ENCODE results near the gene NDNF. TPM values are rescaled to one million over a fixed set of nuclear protein-coding genes. Genes with fewer than 3 reads are reported as not detected.

Gene NDNF
- total and polyA plus RNA-seq, 2 donors (not counting 3 experiments of a cell fraction or from before 2014, with no cell fraction given), result not detected

GRCh38 chr4:121011138-121011537, 61.2 kb downstream of the NDNF start:
- Histone ChIP-seq H3K4me3 (replicated peaks in 1 of 3; ENCODE audit: insufficient read depth in 1 of 3, low read depth in 1 of 3, low read length in 3 of 3) (no peak overlapping the region), H3K9me1 (replicated peaks; ENCODE audit: control insufficient read depth, extremely low read depth, insufficient read depth, low read length) (no peaks in the 10 kb centered on the region), H3K4me1 (ENCODE audit: control insufficient read depth, extremely low read depth, insufficient read depth, low read length) (no peaks in the 10 kb centered on the region), H3K27me3 (ENCODE audit: control insufficient read depth in 2 of 2, insufficient read depth in 2 of 2, low read length in 2 of 2) (no peaks in the 10 kb centered on the region), H3K9me3 (replicated peaks; ENCODE audit: control insufficient read depth, insufficient read depth, low read length) (no peaks in the 10 kb centered on the region), H3K9ac (replicated peaks; ENCODE audit: extremely low read depth, insufficient read depth, low read length) (no peak overlapping the region), H2AFZ (ENCODE audit: low read depth, low read length) (no peak overlapping the region), H3K79me2 (ENCODE audit: control insufficient read depth, insufficient read depth, low read length) (no peaks in the 10 kb centered on the region), H3K27ac (ENCODE audit: insufficient read depth, low read depth, low read length) (no peak overlapping the region), H4K20me1 (replicated peaks; ENCODE audit: control insufficient read depth, extremely low read depth, insufficient read depth, low read length) (no peaks in the 10 kb centered on the region), H3K4me2 (ENCODE audit: insufficient read depth, low read length) (no peak overlapping the region), H3K36me3 (ENCODE audit: control insufficient read depth in 2 of 2, extremely low read depth in 1 of 2, insufficient read depth in 2 of 2, low read length in 2 of 2) (no peaks in the 10 kb centered on the region)
- dilution Hi-C loops (cut with MboI; ENCODE audit: extremely low pct_ligation_motif_present, low sequenced_read_pairs), result no loop called here
- FAIRE-seq, result no peak
- intact Hi-C loops (cut with micrococcal nuclease), result no loop called here
- DNase-seq (ENCODE audit: low read depth, low spot score), result no peak
- TF ChIP-seq CTCF (IDR thresholded peaks at IDR 0.05; ENCODE audit: extremely low read depth in 1 of 2, insufficient read depth in 1 of 2, low read depth in 1 of 2, low read length in 2 of 2) (no peak), GATA2 (IDR thresholded peaks at IDR 0.05; ENCODE audit: insufficient read depth, insufficient read length, low read depth, low read length) (no peak), EZH2 (IDR thresholded peaks at IDR 0.05; ENCODE audit: borderline replicate concordance, low read depth, low read length, severe bottlenecking) (no peak)
- ChIA-PET CTCF (interaction anchor here (1.9 kb wide), 1 partner anchor 13 kb away, joined by 4 read pairs; no protein-coding TSS in a partner anchor), POLR2A (no interaction called here)
- BruUV-seq (replicated peaks), result no TSS peak

GRCh38 chr4:121009578-121010478, 62.5 kb downstream of the NDNF start:
- ChIA-PET POLR2A (no interaction called here), CTCF (interaction anchor here (1.9 kb wide), 1 partner anchor 14 kb away, joined by 4 read pairs; no protein-coding TSS in a partner anchor)
- dilution Hi-C loops (cut with MboI; ENCODE audit: extremely low pct_ligation_motif_present, low sequenced_read_pairs), result no loop called here
- FAIRE-seq (no peak), DNase-seq (ENCODE audit: low read depth, low spot score) (no peak)
- no peaks in the 10 kb centered on the region for H3K36me3 ChIP-seq (ENCODE audit: control insufficient read depth in 2 of 2, extremely low read depth in 1 of 2, insufficient read depth in 2 of 2, low read length in 2 of 2)
- no TSS peak for BruUV-seq (replicated peaks)
- no peak overlapping the region for H2AFZ ChIP-seq (ENCODE audit: low read depth, low read length)
- H3K4me2 ChIP-seq (ENCODE audit: insufficient read depth, low read length), result no peak overlapping the region
- no peaks in the 10 kb centered on the region for H3K9me3 ChIP-seq (replicated peaks; ENCODE audit: control insufficient read depth, insufficient read depth, low read length)
- no peaks in the 10 kb centered on the region for H3K9me1 ChIP-seq (replicated peaks; ENCODE audit: control insufficient read depth, extremely low read depth, insufficient read depth, low read length)
- no peak overlapping the region for H3K4me3 ChIP-seq (replicated peaks in 1 of 3; ENCODE audit: insufficient read depth in 1 of 3, low read depth in 1 of 3, low read length in 3 of 3)
- no peak for TF ChIP-seq POLR2A (IDR thresholded peaks at IDR 0.05; ENCODE audit: low read depth, low read length)
- TF ChIP-seq FOS (IDR thresholded peaks at IDR 0.05; ENCODE audit: borderline replicate concordance, insufficient read depth, low read length), result no peak
- TF ChIP-seq, protein P1, sequence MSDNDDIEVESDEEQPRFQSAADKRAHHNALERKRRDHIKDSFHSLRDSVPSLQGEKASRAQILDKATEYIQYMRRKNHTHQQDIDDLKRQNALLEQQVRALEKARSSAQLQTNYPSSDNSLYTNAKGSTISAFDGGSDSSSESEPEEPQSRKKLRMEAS (IDR thresholded peaks at IDR 0.05; ENCODE audit: insufficient read depth, insufficient read length), result no peak
- no peak for TF ChIP-seq JUN (IDR thresholded peaks at IDR 0.05; ENCODE audit: borderline replicate concordance, insufficient read depth, insufficient read length, low read depth)
- intact Hi-C loops (cut with micrococcal nuclease), result no loop called here
- H4K20me1 ChIP-seq (replicated peaks; ENCODE audit: control insufficient read depth, extremely low read depth, insufficient read depth, low read length), result no peaks in the 10 kb centered on the region
- H3K79me2 ChIP-seq (ENCODE audit: control insufficient read depth, insufficient read depth, low read length), result no peaks in the 10 kb centered on the region
- H3K27me3 ChIP-seq (ENCODE audit: control insufficient read depth in 2 of 2, insufficient read depth in 2 of 2, low read length in 2 of 2), result no peaks in the 10 kb centered on the region
- H3K9ac ChIP-seq (replicated peaks; ENCODE audit: extremely low read depth, insufficient read depth, low read length), result no peak overlapping the region
- no peaks in the 10 kb centered on the region for H3K4me1 ChIP-seq (ENCODE audit: control insufficient read depth, extremely low read depth, insufficient read depth, low read length)
- no peak overlapping the region for H3K27ac ChIP-seq (ENCODE audit: insufficient read depth, low read depth, low read length)
